HepG2 (cell line): Measurements from ENCODE around the gene KCNMA1. TPM values are rescaled to one million over a fixed set of nuclear protein-coding genes. Genes with fewer than 3 reads are reported as not detected.

Source experiments
- ATAC-seq: fragments of 200-7000 bp; cut with Tn5 transposase; 3 replicates; pipeline ENCODE4 v1.9.1; 2020; ENCODE audit warnings: mild to moderate bottlenecking, moderate library complexity
- BruUV-seq: library from RNA; stranded (reverse); fragments of 400-500 nt; replicated peaks from 2 replicates; lab custom pipeline; 2021; lab: Mats Ljungman, UMichigan
- CTCF ChIA-PET: fragments of 300-600 bp; formaldehyde crosslinking; extraction: SDS; loops from one replicate; lab custom pipeline; 2021; ENCODE audit warnings: low total read pairs, inconsistent platforms, low intra/inter-chr PET ratio; lab: Yijun Ruan, JAX
- POLR2A ChIA-PET: fragments of 350-600 bp; sonication (Branson Sonifier 250); formaldehyde crosslinking; loops from one replicate; lab custom pipeline; 2020; ENCODE audit warnings: antibody characterized with exemption, inconsistent platforms; lab: Yijun Ruan, JAX
- DNase-seq: peaks from one replicate; pipeline ENCODE4 v3.0.0-alpha.2; 2015; ENCODE audit warnings: low spot score
- FAIRE-seq: peaks from 3 replicates; lab custom pipeline; 2011; peaks lifted over from hg19 to GRCh38; lab: Jason Lieb, UNC
- H2AFZ ChIP-seq: one replicate; pipeline ENCODE4 v1.6.1; 2011; ENCODE audit warnings: low read length, inconsistent platforms
- H3K27ac ChIP-seq: fragments of 300-600 bp; 3 replicates; pipeline ENCODE4 v1.8.0; 2011; ENCODE audit warnings: mixed run types, mild to moderate bottlenecking, mixed read lengths, low read length, inconsistent platforms; ENCODE audit not compliant: insufficient read depth; ENCODE audit errors: extremely low read length
- H3K27me3 ChIP-seq, 2 experiments: fragments of 200-600 bp in 1 of 2; 2 replicates in 1 of 2; 3 replicates in 1 of 2; pipeline versions ENCODE4 v1.6.0 to v1.8.0; 2011; ENCODE audit warnings: low read length in 2 of 2, mild to moderate bottlenecking in 2 of 2, moderate library complexity in 2 of 2, inconsistent platforms in 1 of 2; ENCODE audit not compliant: insufficient read depth in 2 of 2, control insufficient read depth in 1 of 2
- H3K36me3 ChIP-seq, 2 experiments: fragments of 200-600 bp in 1 of 2; replicated peaks in 1 of 2; 2 replicates in 1 of 2; 3 replicates in 1 of 2; pipeline versions ENCODE4 v1.5.1 to v1.8.0; 2011; ENCODE audit warnings: low read length in 2 of 2, inconsistent platforms in 1 of 2; ENCODE audit not compliant: insufficient read depth in 2 of 2, control insufficient read depth in 1 of 2
- H3K4me1 ChIP-seq: 2 replicates; pipeline ENCODE4 v1.5.1; 2012; ENCODE audit warnings: low read length, inconsistent platforms; ENCODE audit not compliant: insufficient read depth
- H3K4me2 ChIP-seq: 2 replicates; pipeline ENCODE4 v1.6.0; 2011; ENCODE audit warnings: low read depth, low read length, inconsistent platforms
- H3K4me3 ChIP-seq, 3 experiments: fragments of 200-600 bp in 1 of 3; sonication (generic), shearing (Covaris generic) in 1 of 3; replicated peaks in 1 of 3; 2 replicates each; pipeline ENCODE4 v1.5.1; 2011 to 2016; ENCODE audit warnings: low read length in 3 of 3, inconsistent platforms in 2 of 3, low read depth in 2 of 3, mild to moderate bottlenecking in 2 of 3, control low read depth in 1 of 3, mixed read lengths in 1 of 3; ENCODE audit not compliant: insufficient read depth in 1 of 3
- H3K79me2 ChIP-seq: one replicate; pipeline ENCODE4 v1.6.1; 2011; ENCODE audit warnings: low read length, inconsistent platforms; ENCODE audit not compliant: insufficient read depth
- H3K9ac ChIP-seq: 2 replicates; pipeline ENCODE4 v1.6.0; 2011; ENCODE audit warnings: mild to moderate bottlenecking, low read depth, low read length, inconsistent platforms; ENCODE audit not compliant: insufficient read depth
- H3K9me3 ChIP-seq: 2 replicates; pipeline ENCODE4 v1.5.1; 2012; ENCODE audit warnings: mild to moderate bottlenecking, low read length
- H4K20me1 ChIP-seq: 2 replicates; pipeline ENCODE4 v1.6.0; 2011; ENCODE audit warnings: inconsistent platforms, mild to moderate bottlenecking, low read length, moderate library complexity; ENCODE audit not compliant: insufficient read depth
- CEBPB ChIP-seq: IDR thresholded peaks from 2 replicates; pipeline ENCODE4 v1.6.1; 2011; ENCODE audit warnings: low read depth, low read length, improper control_type of control experiment, borderline replicate concordance
- GATA4 ChIP-seq: sonication (generic); IDR thresholded peaks from 2 replicates; pipeline ENCODE4 v1.6.1; 2016; ENCODE audit warnings: antibody characterized with exemption, low read depth, borderline replicate concordance
- IRF2 ChIP-seq: IDR thresholded peaks from 2 replicates; pipeline ENCODE4 v1.6.1; 2018; ENCODE audit warnings: missing genetic modification reagents, missing compliant biosample characterization
- JUNB ChIP-seq: sonication (generic); formaldehyde crosslinking; IDR thresholded peaks from 2 replicates; pipeline ENCODE4 v1.8.0; 2022; ENCODE audit warnings: missing genetic modification reagents, mild to moderate bottlenecking, borderline replicate concordance
- ZNF207 ChIP-seq: fragments of 450-650 bp; IDR thresholded peaks from 2 replicates; pipeline ENCODE4 v1.6.1; 2016; ENCODE audit warnings: antibody characterized with exemption, borderline replicate concordance
- ZNF484 ChIP-seq: sonication (generic); formaldehyde crosslinking; IDR thresholded peaks from 2 replicates; pipeline ENCODE4 v1.5.1; 2020; ENCODE audit warnings: mild to moderate bottlenecking, low read depth, missing genetic modification reagents, borderline replicate concordance
- ZNF629 ChIP-seq: sonication (generic); formaldehyde crosslinking; conservative IDR thresholded peaks from 2 replicates; pipeline ENCODE4 v1.5.0; 2020; ENCODE audit warnings: missing genetic modification reagents
- WGBS: methylation state at CpG from one replicate; pipeline ENCODE4 v1.1.6; 2017; ENCODE audit warnings: low lambda C conversion rate; 5-methylcytosine and 5-hydroxymethylcytosine counted together
- in situ Hi-C: cut with HindIII; loops from 2 replicates; pipeline ENCODE4 v1.10.0; 2017; ENCODE audit warnings: low pct_unique_long_range_greater_than_20kb; ENCODE audit not compliant: extremely low pct_ligation_motif_present
- intact Hi-C: fragments of 100-400 bp; cut with micrococcal nuclease; formaldehyde crosslinking; loops from one replicate; pipeline ENCODE4 v1.10.0; 2022; ENCODE audit not compliant: unreplicated experiment
- polyA plus RNA-seq, 8 experiments: library from polyadenylated mRNA; depleted of rRNA in 3 of 8; stranded (reverse) in 7 of 8; unstranded in 1 of 8; fragments of >200 nt; fragmentation: Illumina TruSeq in 4 of 8; extraction: Trizol in 4 of 8; gene quantifications; 2 replicates each; pipeline versions ENCODE4 v1.2.1 to v1.2.3, GENCODE V29; 2011 to 2016; ENCODE audit warnings: low read depth in 4 of 8, missing spikeins in 1 of 8, mixed read lengths in 1 of 8; ENCODE audit not compliant: insufficient read depth in 1 of 8
- total RNA-seq, 5 experiments: library from RNA; depleted of rRNA; stranded (reverse); fragments of >200 nt; fragmentation: Illumina TruSeq; extraction: Trizol; gene quantifications; 2 replicates each; pipeline ENCODE4 v1.2.3, GENCODE V29; 2016; ENCODE audit warnings: low read depth in 1 of 5
- TF ChIP-seq, protein P1 (sequence below): sonication (generic); formaldehyde crosslinking; IDR thresholded peaks from 2 replicates; pipeline ENCODE4 v1.4.0; 2020; ENCODE audit warnings: missing genetic modification reagents
- TF ChIP-seq, protein P2 (sequence below): sonication (generic); formaldehyde crosslinking; IDR thresholded peaks from 2 replicates; pipeline ENCODE4 v1.9.0; 2021; ENCODE audit warnings: missing genetic modification reagents, mild to moderate bottlenecking, borderline replicate concordance
- TF ChIP-seq, protein P3 (sequence below): sonication (generic); formaldehyde crosslinking; IDR thresholded peaks from 2 replicates; pipeline ENCODE4 v1.5.0; 2020; ENCODE audit warnings: missing genetic modification reagents
- TF ChIP-seq, protein P4 (sequence below): sonication (generic); formaldehyde crosslinking; IDR thresholded peaks from 2 replicates; pipeline ENCODE4 v1.8.1; 2023; ENCODE audit warnings: mild to moderate bottlenecking, inconsistent platforms, moderate library complexity, missing genetic modification reagents, borderline replicate concordance
- TF ChIP-seq, protein P5 (sequence below): IDR thresholded peaks from 2 replicates; pipeline ENCODE4 v1.6.1; 2016; ENCODE audit warnings: missing compliant biosample characterization, missing genetic modification reagents, borderline replicate concordance
- TF ChIP-seq, protein P6 (sequence below): sonication (generic); formaldehyde crosslinking; IDR thresholded peaks from 2 replicates; pipeline ENCODE4 v1.4.0; 2020; ENCODE audit warnings: missing genetic modification reagents

The KCNMA1 gene
- total and polyA plus RNA-seq, 2 of the 13 experiments (the other 11 are each of a cell fraction or from before 2014, with no cell fraction given), result 0.02 TPM; not detected in 1

DNA sequence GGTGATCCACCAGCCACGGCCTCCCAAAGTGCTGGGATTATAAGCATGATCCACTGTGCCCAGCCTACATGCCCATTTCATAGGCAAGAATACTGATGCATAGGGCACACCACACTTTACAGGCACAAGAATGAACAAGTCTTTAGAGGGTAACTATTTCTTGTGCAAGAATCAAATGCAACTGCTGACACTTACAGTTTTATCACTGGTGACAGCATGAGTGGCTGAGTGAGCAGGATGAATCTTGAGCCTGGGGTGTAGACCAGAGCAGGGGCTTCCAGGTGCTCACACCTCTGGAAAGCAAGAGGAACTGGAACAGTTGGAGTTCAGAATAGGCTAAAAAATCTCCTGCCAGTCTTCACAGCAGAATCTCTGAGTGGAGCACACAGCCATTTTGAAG is 287.5 kb downstream of the KCNMA1 start:
- no peak for DNase-seq
- no peaks in the 10 kb centered on the region for H3K4me1 ChIP-seq
- FAIRE-seq, result no peak
- H3K36me3 ChIP-seq, result no peaks in the 10 kb centered on the region
- H2AFZ ChIP-seq, result no peak overlapping the region
- H3K79me2 ChIP-seq, result no peaks in the 10 kb centered on the region
- no peaks in the 10 kb centered on the region for H4K20me1 ChIP-seq
- BruUV-seq, result no TSS peak
- no peak overlapping the region for H3K9ac ChIP-seq
- H3K27me3 ChIP-seq, result no peaks in the 10 kb centered on the region
- no peak overlapping the region for H3K4me3 ChIP-seq
- in situ Hi-C loops, result no loop called here
- no peak for ATAC-seq
- POLR2A ChIA-PET, result no interaction called here
- H3K9me3 ChIP-seq, result no peaks in the 10 kb centered on the region
- H3K4me2 ChIP-seq, result no peak overlapping the region
- CTCF ChIA-PET, result no interaction called here
- H3K27ac ChIP-seq, result no peak overlapping the region
- intact Hi-C loops, result no loop called here
- 0% methylated on average over 1 of the region's 1 CpG for WGBS
- TF ChIP-seq, protein P1, sequence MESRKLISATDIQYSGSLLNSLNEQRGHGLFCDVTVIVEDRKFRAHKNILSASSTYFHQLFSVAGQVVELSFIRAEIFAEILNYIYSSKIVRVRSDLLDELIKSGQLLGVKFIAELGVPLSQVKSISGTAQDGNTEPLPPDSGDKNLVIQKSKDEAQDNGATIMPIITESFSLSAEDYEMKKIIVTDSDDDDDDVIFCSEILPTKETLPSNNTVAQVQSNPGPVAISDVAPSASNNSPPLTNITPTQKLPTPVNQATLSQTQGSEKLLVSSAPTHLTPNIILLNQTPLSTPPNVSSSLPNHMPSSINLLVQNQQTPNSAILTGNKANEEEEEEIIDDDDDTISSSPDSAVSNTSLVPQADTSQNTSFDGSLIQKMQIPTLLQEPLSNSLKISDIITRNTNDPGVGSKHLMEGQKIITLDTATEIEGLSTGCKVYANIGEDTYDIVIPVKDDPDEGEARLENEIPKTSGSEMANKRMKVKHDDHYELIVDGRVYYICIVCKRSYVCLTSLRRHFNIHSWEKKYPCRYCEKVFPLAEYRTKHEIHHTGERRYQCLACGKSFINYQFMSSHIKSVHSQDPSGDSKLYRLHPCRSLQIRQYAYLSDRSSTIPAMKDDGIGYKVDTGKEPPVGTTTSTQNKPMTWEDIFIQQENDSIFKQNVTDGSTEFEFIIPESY (CRISPR knock-in tag), result no peak
- TF ChIP-seq JUNB (no peak), IRF2 (no peak), GATA4 (no peak), ZNF629 (CRISPR knock-in tag) (no peak), ZNF207 (no peak), CEBPB (no peak), ZNF484 (CRISPR knock-in tag) (no peak)
- TF ChIP-seq, protein P2, sequence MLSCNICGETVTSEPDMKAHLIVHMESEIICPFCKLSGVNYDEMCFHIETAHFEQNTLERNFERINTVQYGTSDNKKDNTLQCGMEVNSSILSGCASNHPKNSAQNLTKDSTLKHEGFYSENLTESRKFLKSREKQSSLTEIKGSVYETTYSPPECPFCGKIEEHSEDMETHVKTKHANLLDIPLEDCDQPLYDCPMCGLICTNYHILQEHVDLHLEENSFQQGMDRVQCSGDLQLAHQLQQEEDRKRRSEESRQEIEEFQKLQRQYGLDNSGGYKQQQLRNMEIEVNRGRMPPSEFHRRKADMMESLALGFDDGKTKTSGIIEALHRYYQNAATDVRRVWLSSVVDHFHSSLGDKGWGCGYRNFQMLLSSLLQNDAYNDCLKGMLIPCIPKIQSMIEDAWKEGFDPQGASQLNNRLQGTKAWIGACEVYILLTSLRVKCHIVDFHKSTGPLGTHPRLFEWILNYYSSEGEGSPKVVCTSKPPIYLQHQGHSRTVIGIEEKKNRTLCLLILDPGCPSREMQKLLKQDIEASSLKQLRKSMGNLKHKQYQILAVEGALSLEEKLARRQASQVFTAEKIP (CRISPR knock-in tag), result no peak
- TF ChIP-seq, protein P3, sequence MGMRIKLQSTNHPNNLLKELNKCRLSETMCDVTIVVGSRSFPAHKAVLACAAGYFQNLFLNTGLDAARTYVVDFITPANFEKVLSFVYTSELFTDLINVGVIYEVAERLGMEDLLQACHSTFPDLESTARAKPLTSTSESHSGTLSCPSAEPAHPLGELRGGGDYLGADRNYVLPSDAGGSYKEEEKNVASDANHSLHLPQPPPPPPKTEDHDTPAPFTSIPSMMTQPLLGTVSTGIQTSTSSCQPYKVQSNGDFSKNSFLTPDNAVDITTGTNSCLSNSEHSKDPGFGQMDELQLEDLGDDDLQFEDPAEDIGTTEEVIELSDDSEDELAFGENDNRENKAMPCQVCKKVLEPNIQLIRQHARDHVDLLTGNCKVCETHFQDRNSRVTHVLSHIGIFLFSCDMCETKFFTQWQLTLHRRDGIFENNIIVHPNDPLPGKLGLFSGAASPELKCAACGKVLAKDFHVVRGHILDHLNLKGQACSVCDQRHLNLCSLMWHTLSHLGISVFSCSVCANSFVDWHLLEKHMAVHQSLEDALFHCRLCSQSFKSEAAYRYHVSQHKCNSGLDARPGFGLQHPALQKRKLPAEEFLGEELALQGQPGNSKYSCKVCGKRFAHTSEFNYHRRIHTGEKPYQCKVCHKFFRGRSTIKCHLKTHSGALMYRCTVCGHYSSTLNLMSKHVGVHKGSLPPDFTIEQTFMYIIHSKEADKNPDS (CRISPR knock-in tag), result no peak
- TF ChIP-seq, protein P4, sequence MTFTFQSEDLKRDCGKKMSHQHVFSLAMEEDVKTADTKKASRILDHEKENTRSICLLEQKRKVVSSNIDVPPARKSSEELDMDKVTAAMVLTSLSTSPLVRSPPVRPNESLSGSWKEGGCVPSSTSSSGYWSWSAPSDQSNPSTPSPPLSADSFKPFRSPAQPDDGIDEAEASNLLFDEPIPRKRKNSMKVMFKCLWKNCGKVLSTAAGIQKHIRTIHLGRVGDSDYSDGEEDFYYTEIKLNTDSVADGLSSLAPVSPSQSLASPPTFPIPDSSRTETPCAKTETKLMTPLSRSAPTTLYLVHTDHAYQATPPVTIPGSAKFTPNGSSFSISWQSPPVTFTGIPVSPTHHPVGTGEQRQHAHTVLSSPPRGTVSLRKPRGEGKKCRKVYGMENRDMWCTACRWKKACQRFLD (CRISPR knock-in tag), result no peak
- TF ChIP-seq, protein P5, sequence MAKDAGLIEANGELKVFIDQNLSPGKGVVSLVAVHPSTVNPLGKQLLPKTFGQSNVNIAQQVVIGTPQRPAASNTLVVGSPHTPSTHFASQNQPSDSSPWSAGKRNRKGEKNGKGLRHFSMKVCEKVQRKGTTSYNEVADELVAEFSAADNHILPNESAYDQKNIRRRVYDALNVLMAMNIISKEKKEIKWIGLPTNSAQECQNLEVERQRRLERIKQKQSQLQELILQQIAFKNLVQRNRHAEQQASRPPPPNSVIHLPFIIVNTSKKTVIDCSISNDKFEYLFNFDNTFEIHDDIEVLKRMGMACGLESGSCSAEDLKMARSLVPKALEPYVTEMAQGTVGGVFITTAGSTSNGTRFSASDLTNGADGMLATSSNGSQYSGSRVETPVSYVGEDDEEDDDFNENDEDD (CRISPR knock-in tag), result no peak
- TF ChIP-seq, protein P6, sequence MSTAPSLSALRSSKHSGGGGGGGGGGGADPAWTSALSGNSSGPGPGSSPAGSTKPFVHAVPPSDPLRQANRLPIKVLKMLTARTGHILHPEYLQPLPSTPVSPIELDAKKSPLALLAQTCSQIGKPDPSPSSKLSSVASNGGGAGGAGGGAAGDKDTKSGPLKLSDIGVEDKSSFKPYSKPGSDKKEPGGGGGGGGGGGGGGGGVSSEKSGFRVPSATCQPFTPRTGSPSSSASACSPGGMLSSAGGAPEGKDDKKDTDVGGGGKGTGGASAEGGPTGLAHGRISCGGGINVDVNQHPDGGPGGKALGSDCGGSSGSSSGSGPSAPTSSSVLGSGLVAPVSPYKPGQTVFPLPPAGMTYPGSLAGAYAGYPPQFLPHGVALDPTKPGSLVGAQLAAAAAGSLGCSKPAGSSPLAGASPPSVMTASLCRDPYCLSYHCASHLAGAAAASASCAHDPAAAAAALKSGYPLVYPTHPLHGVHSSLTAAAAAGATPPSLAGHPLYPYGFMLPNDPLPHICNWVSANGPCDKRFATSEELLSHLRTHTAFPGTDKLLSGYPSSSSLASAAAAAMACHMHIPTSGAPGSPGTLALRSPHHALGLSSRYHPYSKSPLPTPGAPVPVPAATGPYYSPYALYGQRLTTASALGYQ (CRISPR knock-in tag), result no peak
